ENCODE results near the gene ENO2.

ENO2 gene

DNA sequence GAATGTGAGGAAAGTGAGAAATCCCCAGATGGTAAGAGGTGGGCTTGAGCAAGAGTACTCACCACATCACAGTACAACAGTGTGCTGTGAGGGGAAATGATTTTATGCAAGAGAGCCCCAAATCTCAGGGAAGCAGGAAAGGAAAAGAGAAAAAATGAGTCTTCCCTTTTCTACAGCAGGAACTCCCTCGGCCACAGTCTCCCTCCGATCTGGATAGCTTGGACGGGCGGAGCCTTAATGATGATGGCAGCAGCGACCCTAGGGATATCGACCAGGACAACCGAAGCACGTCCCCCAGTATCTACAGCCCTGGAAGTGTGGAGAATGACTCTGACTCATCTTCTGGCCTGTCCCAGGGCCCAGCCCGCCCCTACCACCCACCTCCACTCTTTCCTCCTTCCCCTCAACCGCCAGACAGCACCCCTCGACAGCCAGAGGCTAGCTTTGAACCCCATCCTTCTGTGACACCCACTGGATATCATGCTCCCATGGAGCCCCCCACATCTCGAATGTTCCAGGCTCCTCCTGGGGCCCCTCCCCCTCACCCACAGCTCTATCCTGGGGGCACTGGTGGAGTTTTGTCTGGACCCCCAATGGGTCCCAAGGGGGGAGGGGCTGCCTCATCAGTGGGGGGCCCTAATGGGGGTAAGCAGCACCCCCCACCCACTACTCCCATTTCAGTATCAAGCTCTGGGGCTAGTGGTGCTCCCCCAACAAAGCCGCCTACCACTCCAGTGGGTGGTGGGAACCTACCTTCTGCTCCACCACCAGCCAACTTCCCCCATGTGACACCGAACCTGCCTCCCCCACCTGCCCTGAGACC lies 21.2 kb downstream of the ENO2 start:
- DNase-seq: no peak

DNA sequence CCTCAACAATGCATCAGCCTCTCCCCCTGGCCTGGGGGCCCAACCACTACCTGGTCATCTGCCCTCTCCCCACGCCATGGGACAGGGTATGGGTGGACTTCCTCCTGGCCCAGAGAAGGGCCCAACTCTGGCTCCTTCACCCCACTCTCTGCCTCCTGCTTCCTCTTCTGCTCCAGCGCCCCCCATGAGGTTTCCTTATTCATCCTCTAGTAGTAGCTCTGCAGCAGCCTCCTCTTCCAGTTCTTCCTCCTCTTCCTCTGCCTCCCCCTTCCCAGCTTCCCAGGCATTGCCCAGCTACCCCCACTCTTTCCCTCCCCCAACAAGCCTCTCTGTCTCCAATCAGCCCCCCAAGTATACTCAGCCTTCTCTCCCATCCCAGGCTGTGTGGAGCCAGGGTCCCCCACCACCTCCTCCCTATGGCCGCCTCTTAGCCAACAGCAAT lies 21.8 kb downstream of the ENO2 start:
- no peak for DNase-seq

DNA sequence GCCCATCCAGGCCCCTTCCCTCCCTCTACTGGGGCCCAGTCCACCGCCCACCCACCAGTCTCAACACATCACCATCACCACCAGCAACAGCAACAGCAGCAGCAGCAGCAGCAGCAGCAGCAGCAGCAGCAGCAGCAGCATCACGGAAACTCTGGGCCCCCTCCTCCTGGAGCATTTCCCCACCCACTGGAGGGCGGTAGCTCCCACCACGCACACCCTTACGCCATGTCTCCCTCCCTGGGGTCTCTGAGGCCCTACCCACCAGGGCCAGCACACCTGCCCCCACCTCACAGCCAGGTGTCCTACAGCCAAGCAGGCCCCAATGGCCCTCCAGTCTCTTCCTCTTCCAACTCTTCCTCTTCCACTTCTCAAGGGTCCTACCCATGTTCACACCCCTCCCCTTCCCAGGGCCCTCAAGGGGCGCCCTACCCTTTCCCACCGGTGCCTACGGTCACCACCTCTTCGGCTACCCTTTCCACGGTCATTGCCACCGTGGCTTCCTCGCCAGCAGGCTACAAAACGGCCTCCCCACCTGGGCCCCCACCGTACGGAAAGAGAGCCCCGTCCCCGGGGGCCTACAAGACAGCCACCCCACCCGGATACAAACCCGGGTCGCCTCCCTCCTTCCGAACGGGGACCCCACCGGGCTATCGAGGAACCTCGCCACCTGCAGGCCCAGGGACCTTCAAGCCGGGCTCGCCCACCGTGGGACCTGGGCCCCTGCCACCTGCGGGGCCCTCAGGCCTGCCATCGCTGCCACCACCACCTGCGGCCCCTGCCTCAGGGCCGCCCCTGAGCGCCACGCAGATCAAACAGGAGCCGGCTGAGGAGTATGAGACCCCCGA lies 22.5 kb downstream of the ENO2 start:
- DNase-seq: peak; percentile 67

DNA sequence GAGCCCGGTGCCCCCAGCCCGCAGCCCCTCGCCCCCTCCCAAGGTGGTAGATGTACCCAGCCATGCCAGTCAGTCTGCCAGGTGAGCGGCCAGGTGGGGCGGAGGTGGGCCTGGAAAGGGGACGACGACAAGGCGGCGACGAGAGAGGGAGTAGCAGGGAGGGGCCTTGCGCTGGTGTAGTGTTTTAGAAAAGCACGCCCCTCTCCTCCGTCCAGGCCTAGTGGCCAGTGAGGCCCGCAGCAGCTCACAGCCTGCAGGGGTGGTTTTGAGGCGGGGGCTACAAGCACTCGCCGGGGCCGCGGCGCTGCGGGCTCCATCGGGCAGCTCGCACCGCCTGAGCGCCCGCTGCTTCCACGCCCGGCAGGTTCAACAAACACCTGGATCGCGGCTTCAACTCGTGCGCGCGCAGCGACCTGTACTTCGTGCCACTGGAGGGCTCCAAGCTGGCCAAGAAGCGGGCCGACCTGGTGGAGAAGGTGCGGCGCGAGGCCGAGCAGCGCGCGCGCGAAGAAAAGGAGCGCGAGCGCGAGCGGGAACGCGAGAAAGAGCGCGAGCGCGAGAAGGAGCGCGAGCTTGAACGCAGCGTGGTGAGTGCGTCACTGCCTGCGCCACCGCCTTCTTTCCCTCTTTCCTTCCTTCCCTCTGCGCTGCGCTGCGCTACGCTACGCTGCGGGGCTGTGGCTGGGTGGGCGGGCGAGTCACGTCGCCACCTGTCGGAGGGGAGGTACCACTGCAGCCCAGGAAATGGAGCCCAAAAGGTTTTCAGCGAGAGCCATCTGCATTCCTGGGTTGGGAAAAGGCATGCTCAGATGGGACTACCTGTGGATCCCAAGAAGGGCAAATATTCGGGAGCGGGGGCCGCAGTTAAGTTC lies 23.3 kb downstream of the ENO2 start:
- peak; percentile 95 for DNase-seq

DNA sequence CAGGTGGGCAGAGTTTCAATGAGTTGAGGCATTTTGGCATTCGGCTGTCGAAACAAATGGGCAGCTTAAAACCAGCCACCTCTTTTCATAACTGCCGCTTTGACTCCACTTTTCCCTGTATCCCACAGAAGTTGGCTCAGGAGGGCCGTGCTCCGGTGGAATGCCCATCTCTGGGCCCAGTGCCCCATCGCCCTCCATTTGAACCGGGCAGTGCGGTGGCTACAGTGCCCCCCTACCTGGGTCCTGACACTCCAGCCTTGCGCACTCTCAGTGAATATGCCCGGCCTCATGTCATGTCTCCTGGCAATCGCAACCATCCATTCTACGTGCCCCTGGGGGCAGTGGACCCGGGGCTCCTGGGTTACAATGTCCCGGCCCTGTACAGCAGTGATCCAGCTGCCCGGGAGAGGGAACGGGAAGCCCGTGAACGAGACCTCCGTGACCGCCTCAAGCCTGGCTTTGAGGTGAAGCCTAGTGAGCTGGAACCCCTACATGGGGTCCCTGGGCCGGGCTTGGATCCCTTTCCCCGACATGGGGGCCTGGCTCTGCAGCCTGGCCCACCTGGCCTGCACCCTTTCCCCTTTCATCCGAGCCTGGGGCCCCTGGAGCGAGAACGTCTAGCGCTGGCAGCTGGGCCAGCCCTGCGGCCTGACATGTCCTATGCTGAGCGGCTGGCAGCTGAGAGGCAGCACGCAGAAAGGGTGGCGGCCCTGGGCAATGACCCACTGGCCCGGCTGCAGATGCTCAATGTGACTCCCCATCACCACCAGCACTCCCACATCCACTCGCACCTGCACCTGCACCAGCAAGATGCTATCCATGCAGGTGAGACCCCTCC lies 24.2 kb downstream of the ENO2 start:
- DNase-seq: no peak

DNA sequence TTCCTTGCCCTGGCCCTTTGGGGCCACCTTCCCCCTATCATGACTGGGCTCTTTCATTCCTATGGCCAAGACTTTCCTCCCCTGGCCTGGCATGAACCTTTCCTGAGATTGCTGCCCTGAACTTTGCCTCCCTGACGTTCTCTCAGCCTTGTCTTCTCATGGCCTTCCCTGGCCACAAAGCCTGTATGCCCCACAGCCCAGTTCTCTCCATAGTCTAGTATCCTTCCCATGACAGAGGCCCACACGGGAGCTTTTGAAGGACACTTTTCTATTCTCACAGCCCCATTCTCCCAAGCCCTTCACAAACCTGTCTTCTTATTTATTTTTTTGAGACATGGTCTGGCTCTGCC lies 24.8 kb downstream of the ENO2 start:
- DNase-seq: no peak

DNA sequence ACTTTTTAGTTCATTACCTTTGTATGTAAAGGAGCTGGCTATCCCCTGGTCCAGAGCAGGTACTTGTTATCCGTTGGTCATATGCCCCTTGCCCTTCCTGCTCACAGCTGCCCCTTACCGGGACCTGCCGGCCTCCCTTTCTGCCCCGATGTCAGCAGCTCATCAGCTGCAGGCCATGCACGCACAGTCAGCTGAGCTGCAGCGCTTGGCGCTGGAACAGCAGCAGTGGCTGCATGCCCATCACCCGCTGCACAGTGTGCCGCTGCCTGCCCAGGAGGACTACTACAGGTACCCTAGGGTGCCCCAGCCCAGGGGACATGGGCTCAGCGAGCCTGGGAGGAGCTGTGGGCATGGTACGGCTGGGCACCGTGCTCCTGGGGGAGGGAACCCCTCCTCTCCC lies 26.9 kb downstream of the ENO2 start:
- no peak for DNase-seq

DNA sequence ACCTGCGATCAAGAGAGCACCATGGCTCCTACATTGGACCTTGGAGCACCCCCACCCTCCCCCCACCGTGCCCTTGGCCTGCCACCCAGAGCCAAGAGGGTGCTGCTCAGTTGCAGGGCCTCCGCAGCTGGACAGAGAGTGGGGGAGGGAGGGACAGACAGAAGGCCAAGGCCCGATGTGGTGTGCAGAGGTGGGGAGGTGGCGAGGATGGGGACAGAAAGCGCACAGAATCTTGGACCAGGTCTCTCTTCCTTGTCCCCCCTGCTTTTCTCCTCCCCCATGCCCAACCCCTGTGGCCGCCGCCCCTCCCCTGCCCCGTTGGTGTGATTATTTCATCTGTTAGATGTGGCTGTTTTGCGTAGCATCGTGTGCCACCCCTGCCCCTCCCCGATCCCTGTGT lies 27.4 kb downstream of the ENO2 start:
- DNase-seq: no peak

DNA sequence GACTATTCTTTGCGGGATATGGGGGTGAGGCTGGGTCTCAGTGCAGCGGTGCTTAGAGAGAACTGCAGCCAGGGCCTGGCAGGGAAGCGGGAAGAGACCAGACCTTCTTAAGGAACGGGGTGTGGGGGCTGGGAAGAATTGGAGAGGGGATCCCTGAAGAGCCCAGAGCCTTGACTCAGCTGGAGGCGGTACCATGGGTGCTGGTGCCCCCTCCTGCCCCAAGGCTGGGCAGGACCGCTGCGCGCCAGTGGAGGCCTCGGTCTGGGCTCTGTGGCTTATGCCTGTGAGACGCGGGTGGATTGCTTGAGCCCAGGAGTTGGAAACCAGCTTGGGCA lies 27.9 kb downstream of the ENO2 start:
- DNase-seq: no peak

DNA sequence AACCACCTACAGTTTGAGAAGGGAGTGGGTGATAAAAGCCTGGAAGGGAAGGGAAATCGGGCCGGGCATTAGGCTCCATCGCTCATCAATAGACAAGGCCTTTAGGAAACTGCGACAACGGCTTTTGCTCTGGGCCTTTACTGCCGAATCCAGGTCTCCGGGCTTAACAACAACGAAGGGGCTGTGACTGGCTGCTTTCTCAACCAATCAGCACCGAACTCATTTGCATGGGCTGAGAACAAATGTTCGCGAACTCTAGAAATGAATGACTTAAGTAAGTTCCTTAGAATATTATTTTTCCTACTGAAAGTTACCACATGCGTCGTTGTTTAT lies 29.0 kb downstream of the ENO2 start:
- DNase-seq: peak; percentile 79

DNA sequence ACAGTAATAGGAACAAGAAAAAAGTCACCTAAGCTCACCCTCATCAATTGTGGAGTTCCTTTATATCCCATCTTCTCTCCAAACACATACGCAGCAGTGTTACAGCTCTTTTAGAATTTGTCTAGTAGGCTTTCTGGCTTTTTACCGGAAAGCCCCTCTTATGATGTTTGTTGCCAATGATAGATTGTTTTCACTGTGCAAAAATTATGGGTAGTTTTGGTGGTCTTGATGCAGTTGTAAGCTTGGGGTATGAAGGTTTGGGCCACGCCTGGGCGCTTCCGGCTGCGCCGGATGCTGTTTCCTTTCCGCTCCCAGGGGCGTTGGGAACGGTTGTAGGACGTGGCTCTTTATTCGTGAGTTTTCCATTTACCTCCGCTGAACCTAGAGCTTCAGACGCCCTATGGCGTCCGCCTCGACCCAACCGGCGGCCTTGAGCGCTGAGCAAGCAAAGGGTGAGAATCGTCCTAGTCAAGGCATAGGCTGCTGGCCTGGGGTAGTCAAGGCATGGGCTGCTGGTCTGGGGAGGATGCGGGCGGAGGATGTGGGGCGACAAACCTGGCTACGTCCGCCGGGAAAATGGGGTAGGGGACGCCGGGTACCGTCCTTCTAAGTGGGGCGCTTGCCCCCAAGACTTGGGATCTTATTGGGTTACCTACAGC lies 29.5 kb downstream of the ENO2 start, which contains the start of the genes C12orf57 and RNU7-1:
C12orf57 (plus strand) TSS at position 301 of the 659 bp plus-strand sequence; CDS start at position 401, 100 bp downstream.
RNU7-1 (plus strand) TSS at position 95 of the 659 bp plus-strand sequence.
- peak; percentile 90 for DNase-seq

DNA sequence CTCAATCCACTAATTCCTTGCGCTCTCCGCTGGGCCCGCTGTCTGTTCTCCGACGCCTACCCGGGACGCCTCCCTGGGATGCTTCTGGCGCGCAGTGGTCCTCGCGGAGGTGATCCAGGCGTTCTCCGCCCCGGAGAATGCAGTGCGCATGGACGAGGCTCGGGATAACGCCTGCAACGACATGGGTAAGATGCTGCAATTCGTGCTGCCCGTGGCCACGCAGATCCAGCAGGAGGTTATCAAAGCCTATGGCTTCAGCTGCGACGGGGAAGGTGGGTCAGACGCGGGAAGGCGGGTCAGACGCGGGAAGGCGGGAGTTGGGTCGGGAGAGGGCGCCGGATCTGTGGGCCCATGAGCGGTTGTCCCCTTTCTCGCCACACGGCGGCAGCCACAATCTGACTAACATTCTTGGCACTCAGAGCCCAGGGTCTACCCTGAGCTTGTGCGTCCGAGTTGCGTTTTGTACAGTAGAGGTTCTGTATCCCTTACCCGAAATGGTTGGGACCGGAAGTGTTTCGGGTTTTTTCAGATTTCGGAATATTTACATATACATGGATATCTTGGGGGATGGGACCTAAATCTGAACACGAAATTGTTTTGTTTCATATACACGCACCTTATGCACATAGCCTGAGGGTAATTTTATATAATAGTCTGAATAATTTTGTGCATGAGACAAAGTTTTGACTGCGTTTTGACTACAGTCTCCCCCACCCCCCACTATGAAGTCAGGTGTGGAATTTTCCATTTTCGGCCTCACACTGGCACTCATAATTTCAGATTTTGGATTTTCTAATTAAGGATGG lies 30.2 kb downstream of the ENO2 start:
- peak; percentile 91 for DNase-seq

DNA sequence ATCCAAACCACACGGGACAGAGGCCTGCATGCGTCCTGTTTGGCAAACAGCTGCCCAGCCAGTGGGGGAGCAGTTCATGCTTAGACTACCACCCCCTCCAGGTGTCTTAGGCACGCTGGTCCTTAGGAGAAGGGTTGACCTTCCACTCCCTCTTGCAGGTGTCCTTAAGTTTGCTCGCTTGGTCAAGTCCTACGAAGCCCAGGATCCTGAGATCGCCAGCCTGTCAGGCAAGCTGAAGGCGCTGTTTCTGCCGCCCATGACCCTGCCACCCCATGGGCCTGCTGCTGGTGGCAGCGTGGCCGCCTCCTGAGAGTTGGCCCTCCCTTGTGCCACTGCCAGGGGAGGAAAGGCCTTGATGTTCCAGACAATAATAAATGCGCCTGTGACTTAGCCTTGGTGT lies 31.2 kb downstream of the ENO2 start:
- no peak for DNase-seq

DNA sequence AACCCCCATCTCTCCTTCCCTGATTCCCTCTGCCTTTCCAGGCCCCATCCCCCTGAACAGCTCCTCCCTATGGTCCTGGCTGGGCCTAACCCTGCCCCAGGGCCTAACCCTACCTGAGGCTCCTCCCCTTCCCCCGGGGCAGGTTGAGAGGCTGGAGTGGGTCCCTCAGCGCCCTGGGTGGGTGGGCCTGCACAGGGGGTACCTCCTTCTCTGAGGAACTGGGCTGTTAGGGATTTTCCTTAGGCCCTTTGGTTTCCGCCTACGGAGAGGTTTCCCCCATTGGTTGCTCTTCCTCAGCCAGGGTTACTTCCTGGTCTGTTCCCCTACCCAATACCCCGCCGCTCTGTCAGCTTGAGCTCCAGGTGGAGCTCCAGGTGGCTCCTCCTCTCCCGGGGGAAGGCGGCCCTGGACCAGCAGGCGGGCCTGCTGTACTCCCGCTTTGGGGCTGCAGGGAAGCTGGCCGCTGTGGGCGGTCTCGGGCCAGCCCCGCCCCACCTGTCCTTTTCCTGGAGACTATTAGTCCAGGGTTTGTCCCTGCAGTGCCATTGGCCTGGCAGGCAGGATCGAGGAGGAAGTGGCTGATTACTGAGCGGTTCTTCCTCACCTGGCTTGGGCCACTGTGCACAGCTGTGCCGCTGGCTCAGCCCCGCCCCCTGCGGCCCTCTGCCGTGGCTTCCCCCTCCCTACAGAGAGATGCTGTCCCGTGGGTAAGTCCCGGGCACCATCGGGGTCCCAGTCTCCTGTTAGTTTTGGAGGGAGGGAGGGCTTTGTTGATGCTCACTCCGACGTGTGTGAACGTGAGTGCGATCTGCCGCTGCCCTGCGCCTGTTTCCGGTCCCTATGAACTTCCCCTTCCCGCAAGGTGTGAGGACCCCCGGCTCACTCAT lies 31.9 kb downstream of the ENO2 start:
- DNase-seq: peak; percentile 71

DNA sequence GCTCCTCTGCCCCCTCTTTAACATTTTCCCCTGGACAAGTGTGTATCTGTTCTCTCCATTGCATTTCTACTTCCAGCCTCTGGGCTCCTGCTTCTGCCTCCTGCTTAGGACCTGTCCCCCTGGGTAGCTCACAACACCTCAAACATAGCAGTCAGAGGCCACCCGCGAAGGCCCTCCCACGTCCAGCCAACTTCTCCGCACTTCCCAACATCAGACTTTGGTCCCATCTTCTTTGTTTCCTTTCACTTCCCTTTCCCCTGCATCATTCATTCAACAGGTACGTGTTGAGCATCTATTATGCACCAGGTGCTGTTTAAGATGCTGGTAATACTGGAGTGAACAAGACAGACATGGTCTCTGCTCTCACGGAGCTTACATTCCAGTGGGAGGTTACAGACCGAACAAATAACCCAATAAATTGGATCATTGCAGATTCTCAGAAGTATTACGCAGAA lies 32.6 kb downstream of the ENO2 start:
- DNase-seq: no peak

DNA sequence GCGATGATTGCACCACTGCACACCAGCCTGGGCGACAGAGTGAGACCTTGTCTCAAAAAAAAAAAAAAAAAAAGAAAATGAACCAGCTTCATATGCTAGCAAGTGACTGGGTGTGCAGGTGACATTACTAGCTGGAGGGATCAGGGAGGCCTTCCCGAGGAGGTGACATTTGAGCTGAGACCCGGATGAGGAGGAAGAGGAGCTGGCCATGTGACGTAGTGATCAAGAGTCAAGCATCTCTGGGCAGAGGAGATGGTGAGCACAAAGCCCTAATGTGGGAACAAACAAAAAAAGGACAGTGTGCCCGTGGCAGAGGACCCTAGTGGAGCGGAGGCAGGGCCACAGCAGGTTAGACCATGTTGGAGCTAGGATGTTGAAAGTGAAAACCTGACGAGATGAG lies 33.2 kb downstream of the ENO2 start:
- DNase-seq: no peak

DNA sequence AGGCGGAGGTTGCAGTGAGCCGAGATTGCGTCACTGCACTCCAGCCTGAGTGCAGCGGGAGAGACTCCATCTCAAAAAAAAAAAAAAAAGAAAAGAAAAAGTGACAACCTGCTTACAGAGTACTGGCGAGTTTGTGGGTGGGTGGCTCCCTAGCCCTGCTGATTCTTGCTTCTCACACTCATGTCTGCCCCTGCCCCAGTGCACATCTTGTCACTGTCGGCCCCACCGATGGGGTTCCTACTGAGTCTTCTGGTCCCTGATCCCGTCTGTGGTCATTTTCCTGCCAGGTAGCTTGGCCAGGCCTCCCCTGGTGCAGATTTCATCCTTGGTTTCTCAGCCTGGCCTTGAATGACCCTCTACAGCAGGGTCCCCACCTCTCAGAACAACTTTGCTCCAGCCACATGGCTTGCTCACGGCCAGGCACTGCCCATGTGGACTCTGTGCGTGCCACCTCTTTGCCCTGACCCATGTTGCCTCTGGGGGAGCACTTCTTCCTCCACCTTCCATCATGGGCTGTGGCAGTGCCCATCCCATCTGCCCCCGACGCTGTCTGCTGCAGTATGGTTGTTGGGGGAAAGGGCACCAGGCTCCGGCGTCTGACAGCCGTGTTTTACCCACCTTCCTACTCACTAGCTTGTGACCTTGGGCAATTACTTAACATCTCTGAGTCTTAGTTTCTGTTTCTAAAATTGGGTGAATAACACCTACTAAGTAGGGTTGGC lies 34.7 kb downstream of the ENO2 start:
- no peak for DNase-seq

DNA sequence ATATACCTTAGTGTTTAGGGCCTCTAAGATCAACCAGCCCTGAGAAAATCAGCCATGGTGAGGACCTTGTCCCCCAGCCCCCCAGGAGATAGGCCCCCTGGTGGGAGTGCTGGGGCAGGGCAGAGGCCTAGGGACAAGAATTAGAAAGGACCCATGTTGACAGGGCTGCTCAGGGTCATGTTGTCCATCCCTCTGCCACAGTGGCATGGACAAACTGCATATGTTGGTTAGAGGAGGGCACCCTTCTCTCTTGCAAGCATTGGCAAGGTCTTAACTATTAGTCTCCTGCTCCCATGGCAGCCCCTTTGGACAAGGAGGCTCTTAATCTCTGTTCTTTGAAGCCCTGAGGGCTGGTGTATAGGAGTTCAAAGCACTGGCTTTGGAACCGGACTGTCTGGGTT lies 36.0 kb downstream of the ENO2 start:
- no peak for DNase-seq

Data from stimulated activated CD4-positive, alpha-beta T cell treated with anti-CD3 and anti-CD28 coated beads, Interleukin-1b, Interleukin-23, amount 100 ng/mL, for 48 hours (primary cell).